Esophagus muscularis mucosa (tissue), 3 donors: ENCODE results near the gene UNC13C.
"Not testable (repeated sequence)": the region's sequence is repeated elsewhere in the genome, so short reads cannot be mapped to it uniquely, and the experiment has no call there.

ENCODE experiments used
- POLR2AphosphoS5 ChIP-seq, 2 donors: sonication (generic); formaldehyde crosslinking; IDR thresholded peaks; one replicate each; pipeline ENCODE4 v1.6.1; 2017; ENCODE audit warnings: antibody characterized with exemption in 2 of 2
- TF ChIP-seq, protein P1 (sequence below), 3 experiments: fragments of 200-600 bp in 2 of 3; fragments of 450-650 bp in 1 of 3; sonication (generic) in 2 of 3; IDR thresholded peaks; one replicate each; pipeline ENCODE4 v1.5.1; 2017 to 2019; ENCODE audit warnings: antibody characterized with exemption in 3 of 3, mild to moderate bottlenecking in 2 of 3, moderate library complexity in 1 of 3

DNA sequence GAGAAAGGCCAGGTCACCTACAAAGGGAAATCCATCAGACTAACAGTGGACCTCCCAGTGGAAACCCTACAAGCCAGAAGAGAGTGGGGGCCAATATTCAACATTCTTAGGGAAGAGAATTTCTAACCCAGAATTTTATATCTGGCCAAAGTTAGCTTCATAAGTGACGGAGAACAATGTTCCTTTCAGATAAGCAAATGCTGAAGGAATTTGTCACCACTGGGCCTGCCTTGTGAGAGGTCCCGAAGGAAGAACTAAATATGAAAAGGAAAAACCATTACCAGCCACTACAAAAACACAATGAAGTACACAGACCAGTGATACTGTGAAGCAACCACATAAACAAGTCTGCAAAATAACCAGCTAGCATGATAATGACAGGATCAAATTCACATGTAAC is 40.6 kb upstream of the UNC13C start:
- TF ChIP-seq POLR2AphosphoS5 (IDR thresholded peaks at IDR 0.05), result not testable (repeated sequence)
- TF ChIP-seq, protein P1, sequence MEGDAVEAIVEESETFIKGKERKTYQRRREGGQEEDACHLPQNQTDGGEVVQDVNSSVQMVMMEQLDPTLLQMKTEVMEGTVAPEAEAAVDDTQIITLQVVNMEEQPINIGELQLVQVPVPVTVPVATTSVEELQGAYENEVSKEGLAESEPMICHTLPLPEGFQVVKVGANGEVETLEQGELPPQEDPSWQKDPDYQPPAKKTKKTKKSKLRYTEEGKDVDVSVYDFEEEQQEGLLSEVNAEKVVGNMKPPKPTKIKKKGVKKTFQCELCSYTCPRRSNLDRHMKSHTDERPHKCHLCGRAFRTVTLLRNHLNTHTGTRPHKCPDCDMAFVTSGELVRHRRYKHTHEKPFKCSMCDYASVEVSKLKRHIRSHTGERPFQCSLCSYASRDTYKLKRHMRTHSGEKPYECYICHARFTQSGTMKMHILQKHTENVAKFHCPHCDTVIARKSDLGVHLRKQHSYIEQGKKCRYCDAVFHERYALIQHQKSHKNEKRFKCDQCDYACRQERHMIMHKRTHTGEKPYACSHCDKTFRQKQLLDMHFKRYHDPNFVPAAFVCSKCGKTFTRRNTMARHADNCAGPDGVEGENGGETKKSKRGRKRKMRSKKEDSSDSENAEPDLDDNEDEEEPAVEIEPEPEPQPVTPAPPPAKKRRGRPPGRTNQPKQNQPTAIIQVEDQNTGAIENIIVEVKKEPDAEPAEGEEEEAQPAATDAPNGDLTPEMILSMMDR (IDR thresholded peaks at IDR 0.05), result not testable (repeated sequence)
